ENCODE results near the gene DNM3. TPM values are rescaled to one million over a fixed set of nuclear protein-coding genes. Genes with fewer than 3 reads are reported as not detected.

The DNM3 gene
- total and polyA plus RNA-seq, 2 of the 8 experiments (the other 6 are each of a cell fraction or from before 2014, with no cell fraction given) = 2.0 to 8.5 TPM

- H4K5ac ChIP-seq (ENCODE audit: insufficient read length, low read depth, low read length) = no peak overlapping the region
- peaks cover 0 to 6% (median 1%) of the 10 kb centered on the region in 4 experiments; a peak in 1 of 7 replicates for H3K4me1 ChIP-seq (replicated peaks in 1 of 4; ENCODE audit: control insufficient read depth in 3 of 4, insufficient read depth in 4 of 4, low read length in 3 of 4)
- H3K23me2 ChIP-seq (ENCODE audit: low read depth, low read length) = no peaks in the 10 kb centered on the region
- POLR2A ChIA-PET (ENCODE audit: partially characterized antibody) = no interaction called here
- H3K9me3 ChIP-seq (ENCODE audit: insufficient read depth in 2 of 2, low read depth in 1 of 2, low read length in 1 of 2) = no peaks in the 10 kb centered on the region
- CTCF ChIA-PET (ENCODE audit: partially characterized antibody) = interaction anchor here (0.6 to 3.6 kb wide), 30 partner anchors 9 to 196 kb away, joined by 3 to 21 read pairs (median 4); no protein-coding TSS in a partner anchor
- no peak overlapping the region for H3K18ac ChIP-seq (ENCODE audit: extremely low read depth, low read length)
- no peak overlapping the region for H3K27ac ChIP-seq (ENCODE audit: low read depth, low read length)
- no peak overlapping the region for H3K14ac ChIP-seq (ENCODE audit: insufficient read length)
- H4K20me1 ChIP-seq (replicated peaks in 1 of 2; ENCODE audit: control insufficient read depth in 1 of 2, insufficient read depth in 2 of 2, low read length in 2 of 2) = no peaks in the 10 kb centered on the region
- no peak for DNase-seq (ENCODE audit: low read depth in 1 of 2, low spot score in 2 of 2)
- no peak overlapping the region for H2BK120ac ChIP-seq (replicated peaks; ENCODE audit: low read depth, low read length)
- no peak overlapping the region for H2AK5ac ChIP-seq (ENCODE audit: low read depth, low read length)
- H3K79me2 ChIP-seq (ENCODE audit: control insufficient read depth in 1 of 2, insufficient read depth in 2 of 2, low read length in 2 of 2) = no peaks in the 10 kb centered on the region
- TF ChIP-seq, protein P1, sequence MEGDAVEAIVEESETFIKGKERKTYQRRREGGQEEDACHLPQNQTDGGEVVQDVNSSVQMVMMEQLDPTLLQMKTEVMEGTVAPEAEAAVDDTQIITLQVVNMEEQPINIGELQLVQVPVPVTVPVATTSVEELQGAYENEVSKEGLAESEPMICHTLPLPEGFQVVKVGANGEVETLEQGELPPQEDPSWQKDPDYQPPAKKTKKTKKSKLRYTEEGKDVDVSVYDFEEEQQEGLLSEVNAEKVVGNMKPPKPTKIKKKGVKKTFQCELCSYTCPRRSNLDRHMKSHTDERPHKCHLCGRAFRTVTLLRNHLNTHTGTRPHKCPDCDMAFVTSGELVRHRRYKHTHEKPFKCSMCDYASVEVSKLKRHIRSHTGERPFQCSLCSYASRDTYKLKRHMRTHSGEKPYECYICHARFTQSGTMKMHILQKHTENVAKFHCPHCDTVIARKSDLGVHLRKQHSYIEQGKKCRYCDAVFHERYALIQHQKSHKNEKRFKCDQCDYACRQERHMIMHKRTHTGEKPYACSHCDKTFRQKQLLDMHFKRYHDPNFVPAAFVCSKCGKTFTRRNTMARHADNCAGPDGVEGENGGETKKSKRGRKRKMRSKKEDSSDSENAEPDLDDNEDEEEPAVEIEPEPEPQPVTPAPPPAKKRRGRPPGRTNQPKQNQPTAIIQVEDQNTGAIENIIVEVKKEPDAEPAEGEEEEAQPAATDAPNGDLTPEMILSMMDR (IDR thresholded peaks at IDR 0.05; ENCODE audit: control extremely low read depth in 1 of 3, insufficient read depth in 1 of 3, low read depth in 1 of 3, low read length in 3 of 3) = peak; percentile 2 to 39 (median 10); a peak in 3 of 4 replicates
- no peak for TF ChIP-seq ZNF274 (IDR thresholded peaks at IDR 0.05; ENCODE audit: borderline replicate concordance, extremely low read depth, low read length)
- WGBS, 2 experiments (ENCODE audit: extremely low coverage in 1 of 2, insufficient coverage in 1 of 2, insufficient read length in 1 of 2, insufficient replicate concordance in 2 of 2, low coverage in 1 of 2, low lambda C conversion rate in 2 of 2, missing lambda C conversion rate in 1 of 2) = 95% methylated on average over 2 of the region's 2 CpGs; no CpG with 5 or more reads in 1 of the 2 experiments
- H3K56ac ChIP-seq (replicated peaks; ENCODE audit: insufficient read length, low read depth, low read length) = no peak overlapping the region
- H3K79me1 ChIP-seq (ENCODE audit: low read depth, low read length) = no peaks in the 10 kb centered on the region
- no peak for FAIRE-seq
- H2BK20ac ChIP-seq (ENCODE audit: low read length) = no peak overlapping the region
- no peak overlapping the region for H3K4me3 ChIP-seq (ENCODE audit: extremely low read depth in 1 of 4, insufficient read depth in 2 of 4, low read depth in 3 of 4, low read length in 4 of 4)
- H3K27me3 ChIP-seq (replicated peaks in 1 of 4; ENCODE audit: control insufficient read depth in 3 of 4, extremely low read depth in 1 of 4, insufficient read depth in 3 of 4, low read length in 3 of 4) = no peaks in the 10 kb centered on the region
- H4K91ac ChIP-seq (replicated peaks; ENCODE audit: insufficient read length, low read length) = no peak overlapping the region
- no peak overlapping the region for H3K4me2 ChIP-seq (ENCODE audit: insufficient read depth in 1 of 2, low read depth in 2 of 2, low read length in 2 of 2)
- no peak overlapping the region for H3K23ac ChIP-seq (ENCODE audit: insufficient read length)
- no peak overlapping the region for H4K8ac ChIP-seq (ENCODE audit: extremely low read depth, insufficient read depth, low read length)
- no peak overlapping the region for H2AFZ ChIP-seq (ENCODE audit: low read length)
- no peak overlapping the region for H2BK5ac ChIP-seq (ENCODE audit: low read depth, low read length)
- H3K9ac ChIP-seq (replicated peaks in 1 of 4; ENCODE audit: extremely low read depth in 1 of 4, low read depth in 3 of 4, low read length in 3 of 4) = no peak overlapping the region
- H2BK12ac ChIP-seq (ENCODE audit: low read depth, low read length) = no peak overlapping the region
- H3K36me3 ChIP-seq (ENCODE audit: control insufficient read depth in 2 of 4, insufficient read depth in 4 of 4, low read length in 3 of 4) = no peaks in the 10 kb centered on the region
- no peak overlapping the region for H3K4ac ChIP-seq (replicated peaks; ENCODE audit: insufficient read length, low read depth, low read length)
- no peak overlapping the region for H2BK15ac ChIP-seq (ENCODE audit: low read length)
These were observed 87.8 kb downstream of the DNM3 start for GRCh38 chr1:171929121-171929520.

Data from H1 (cell line).